SHP77 treated with DMSO at 0.1 percent for 48 hours (cell line): ENCODE measurements around the gene PTX4.

Experiments used
- DNase-seq: peaks from one replicate; lab custom pipeline; 2025; lab: John Stamatoyannopoulos, UW

The PTX4 gene

DNA sequence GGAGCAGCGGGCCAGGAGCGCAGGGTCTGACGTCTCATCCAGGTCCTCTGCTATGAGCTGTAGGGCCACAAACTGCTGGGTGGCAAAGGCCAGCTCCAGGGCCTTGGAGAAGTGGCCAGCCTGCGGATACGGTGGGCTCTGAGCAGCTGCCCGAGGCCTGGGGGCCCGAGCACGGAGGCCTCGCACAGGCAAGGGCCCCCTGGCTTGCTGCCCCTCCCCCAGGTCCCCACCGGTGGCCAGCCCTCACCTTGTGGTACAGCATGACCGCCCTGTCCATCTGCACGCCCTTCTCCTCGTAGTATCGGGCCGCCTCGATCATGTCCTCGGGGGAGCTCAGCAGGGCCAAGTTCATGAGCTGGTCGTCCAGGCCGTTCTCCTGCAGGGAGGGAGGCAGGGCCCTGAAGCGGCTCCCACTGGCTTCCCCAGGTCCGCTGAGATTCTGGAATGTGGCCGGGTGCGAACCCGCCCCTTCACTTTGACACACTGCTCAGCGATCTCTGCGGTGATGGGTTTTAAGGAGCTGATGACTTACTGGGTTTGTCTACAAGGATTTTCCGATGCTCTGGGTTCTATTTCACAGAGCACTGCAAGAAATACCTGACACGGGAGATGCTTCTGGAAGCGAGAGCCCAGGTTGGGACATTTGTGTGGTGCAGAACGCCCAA lies 35.0 kb upstream of the PTX4 start:
- no peak for DNase-seq

DNA sequence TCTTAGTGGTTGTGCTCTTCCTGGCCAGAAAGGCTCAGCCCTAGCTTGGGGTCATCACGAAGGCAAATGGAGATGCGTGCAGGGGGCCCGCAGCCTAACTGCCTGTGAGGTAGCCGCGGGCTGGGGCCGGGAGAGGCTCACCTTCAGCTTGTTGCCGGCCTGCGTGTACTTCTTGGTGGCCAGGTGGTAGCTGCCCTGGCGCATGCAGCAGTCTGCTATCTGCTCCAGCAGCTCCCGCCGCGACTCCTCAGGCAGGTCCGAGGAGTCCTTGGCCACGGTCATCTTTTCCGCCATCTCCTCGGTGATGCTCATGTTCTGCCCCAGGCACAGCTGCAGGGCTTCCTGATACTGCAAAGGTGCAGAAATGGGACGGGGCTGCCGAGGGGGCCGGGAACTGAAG lies 31.7 kb upstream of the PTX4 start:
- DNase-seq: no peak

DNA sequence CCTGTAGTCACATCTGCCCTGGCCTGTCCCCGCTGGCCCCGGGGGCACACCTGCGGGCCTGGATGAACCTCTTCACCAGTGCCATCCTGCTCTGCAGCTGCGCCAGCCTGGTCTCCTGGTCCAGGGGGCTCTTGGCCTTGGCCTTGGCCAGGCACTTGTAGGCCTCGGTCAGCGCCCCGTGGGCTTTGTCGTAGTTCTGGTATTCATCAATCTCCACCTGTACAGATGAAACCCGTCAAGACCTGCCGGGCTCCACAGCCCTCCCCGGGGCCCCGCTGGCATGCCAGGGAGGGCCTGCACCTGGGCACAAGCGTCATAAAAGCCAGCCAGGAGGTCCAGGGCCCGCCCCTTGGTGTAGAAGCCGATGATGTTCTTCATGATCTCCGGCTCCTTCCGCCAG lies 31.1 kb upstream of the PTX4 start:
- DNase-seq: no peak

GRCh38 chr16:1518626-1519135 lies 29.9 kb upstream of the PTX4 start:
- DNase-seq: no peak

- no peak for DNase-seq
Observed at GRCh38 chr16:1514507-1514906, 25.8 kb upstream of the PTX4 start.

DNA sequence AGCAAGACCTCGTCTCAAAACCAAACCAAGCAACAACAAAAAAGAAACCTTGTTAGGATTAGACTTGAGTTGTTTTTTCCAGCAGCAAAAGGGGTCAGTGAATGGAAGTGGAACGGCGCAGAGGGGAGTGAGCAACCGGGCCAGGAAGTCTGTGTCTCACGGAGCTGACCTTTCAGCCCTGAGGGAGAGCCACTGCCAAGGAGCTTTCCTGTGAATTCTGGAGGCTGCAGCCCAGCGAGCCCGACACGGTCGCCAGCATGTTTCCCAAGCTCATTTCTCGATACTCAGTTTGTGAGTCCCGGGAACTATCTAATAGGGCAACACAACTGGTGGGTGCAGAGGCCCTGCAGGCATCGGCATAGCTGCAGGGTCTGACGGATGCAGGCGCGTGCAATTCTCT lies 24.0 kb upstream of the PTX4 start:
- DNase-seq: no peak

DNA sequence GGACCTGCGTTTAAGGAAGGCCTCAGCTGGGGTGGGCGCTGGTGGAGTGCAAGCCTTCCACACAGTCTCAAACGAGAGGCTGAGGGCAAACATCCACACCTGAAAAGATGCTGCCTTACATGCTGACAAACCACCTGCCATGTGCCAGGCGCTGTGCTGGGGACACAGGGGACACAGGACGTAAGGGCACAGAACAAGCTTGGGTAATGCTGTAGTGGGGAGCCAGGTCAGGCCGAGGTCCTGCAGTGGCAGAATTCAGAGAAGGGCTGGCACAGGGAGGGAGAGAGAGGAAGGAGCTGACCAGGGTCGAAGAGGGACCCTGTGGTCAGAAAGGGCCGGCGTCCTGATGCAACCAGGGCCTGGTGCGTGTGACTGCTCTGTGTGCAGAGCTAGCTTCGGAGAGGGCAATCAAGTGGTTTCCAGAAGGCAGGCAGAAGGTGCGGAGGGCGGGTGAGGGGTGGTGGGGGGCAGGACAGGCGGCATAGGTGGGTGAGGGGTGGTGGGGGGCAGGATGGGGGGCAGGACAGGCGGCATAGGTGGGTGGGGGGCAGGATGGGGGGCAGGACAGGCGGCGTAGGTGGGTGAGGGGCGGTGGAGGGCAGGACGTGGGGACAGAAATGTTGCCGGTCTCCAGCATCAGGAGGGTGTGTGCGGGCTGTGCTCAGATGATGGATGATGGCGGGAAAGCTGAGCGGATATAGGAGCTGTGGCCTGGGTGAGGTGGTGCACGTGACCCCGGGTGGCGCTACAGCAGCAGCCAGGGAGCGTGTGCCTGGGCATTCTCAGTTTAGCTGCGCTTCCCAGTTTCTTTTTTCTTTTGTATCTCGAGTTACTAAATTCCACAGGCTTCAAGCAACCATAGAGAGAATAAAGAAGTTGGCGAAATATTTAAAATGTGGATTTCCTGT lies 23.2 kb upstream of the PTX4 start:
- no peak for DNase-seq

DNA sequence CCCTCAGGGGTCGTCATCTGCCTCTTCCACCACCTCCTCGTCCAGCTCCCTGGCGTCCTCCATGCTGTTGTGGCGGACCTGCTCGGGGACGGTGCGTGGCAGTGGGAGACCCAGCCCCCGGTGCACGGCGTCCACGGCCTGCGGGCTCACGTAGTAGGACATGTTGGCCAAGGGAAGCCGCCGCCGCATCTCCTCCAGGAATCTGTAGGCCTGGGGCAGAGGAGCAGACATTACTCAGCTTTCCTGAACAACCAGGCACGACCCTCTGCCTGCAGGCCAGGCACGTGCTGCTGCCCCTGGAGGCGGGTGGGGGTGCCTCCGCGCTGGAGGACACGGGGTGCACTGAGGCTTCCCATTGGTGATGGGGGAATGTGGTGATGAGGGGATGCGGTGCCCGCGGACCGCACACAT lies 22.2 kb upstream of the PTX4 start:
- DNase-seq: no peak

DNA sequence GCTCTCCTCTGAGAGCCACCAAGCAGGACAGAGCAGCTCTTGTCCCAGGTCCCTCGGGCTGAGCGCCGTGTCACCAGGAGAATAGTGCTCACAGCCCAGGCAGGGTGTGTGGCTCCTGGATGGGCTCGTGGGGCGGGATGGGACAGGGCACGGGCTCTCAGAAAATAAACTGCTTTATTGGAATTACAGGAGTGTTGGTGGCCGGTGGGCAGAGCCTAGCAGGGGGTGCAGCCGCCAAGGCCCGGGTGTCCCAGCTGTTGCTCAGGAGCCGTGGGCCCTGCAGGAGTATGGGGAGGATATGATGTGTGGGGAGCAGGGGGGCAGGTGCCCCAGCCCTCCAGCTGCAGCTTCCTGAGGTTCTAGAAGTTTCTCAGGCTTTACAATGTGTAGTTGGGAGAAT lies 21.5 kb upstream of the PTX4 start:
- no peak for DNase-seq

DNA sequence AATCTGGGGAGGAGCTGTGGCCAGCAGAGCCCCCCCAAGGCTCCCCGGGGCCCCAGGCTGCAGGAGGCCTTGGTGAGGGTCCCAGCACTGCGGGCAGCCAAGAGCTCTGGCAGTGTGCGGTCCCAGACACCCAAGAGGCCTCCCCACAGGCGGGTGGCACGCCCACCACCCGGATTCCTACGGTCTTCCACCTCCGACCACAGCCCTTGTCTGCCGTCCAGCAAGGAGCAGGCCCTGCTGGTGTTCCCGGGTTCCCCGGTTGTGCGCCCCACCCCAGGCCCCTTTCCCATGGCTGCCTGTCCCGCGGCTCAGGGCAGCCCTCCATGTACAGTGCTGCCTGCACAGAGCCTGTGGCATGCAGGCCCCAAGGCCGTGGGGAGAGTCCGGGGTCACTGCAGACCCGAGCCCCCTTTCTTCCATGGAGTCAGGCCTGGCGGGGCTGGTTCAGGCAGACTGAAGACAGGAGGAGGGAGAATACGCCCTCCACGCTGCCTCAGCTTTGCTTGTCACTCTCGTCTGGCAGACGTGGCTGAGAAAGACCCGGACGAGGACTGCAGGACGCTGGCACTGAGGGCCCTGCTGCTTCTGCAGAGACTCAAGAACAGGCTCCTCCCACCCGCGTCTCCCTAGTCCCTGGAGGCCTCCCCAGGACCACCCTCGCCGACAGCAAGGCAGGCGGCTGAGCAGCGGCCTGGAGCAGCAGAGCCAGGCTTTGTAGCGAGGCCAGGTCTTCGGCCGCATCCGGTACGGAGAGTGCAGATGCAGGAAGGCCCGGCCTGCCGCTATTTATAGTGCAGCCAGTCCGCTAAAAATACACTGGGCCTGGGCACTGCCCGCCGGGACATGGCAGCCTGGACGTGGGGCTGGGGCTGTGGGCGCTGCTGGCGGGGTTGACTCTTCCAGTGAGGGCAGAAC lies 20.8 kb upstream of the PTX4 start:
- DNase-seq: no peak

DNA sequence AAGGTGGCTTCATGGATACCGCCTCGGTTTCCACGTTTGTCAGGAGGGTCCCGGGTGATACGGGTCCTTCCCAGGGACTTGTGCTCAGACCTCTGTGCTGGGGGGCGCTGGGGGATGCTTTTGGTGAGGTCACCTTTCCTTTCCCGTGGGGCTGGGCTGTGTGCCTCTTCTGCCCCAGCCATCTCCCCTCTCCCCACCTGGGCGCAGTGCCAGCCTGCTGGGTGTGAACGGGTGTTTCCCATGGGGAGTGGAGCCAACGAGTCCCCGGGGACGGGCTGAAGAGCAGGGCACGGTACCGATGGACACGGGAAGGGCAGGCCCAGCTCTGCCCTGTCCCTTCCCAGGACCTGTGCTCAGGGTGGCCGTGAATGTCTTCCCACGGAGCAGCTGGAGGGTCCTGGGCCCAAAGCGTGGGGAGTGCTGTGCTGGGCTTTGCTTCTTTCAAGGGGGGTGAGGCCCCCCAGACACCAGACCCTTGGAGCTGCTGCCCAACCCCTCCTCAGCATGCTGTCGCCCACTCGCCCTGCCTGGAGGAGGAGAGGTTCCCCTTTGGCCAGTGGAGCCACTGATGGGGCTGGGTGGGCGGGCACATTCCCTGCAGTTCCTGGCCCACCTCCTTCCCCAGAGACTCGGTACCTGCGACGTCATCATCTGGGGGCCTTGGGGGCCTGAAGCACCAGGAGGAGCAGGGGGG lies 19.9 kb upstream of the PTX4 start:
- no peak for DNase-seq

DNA sequence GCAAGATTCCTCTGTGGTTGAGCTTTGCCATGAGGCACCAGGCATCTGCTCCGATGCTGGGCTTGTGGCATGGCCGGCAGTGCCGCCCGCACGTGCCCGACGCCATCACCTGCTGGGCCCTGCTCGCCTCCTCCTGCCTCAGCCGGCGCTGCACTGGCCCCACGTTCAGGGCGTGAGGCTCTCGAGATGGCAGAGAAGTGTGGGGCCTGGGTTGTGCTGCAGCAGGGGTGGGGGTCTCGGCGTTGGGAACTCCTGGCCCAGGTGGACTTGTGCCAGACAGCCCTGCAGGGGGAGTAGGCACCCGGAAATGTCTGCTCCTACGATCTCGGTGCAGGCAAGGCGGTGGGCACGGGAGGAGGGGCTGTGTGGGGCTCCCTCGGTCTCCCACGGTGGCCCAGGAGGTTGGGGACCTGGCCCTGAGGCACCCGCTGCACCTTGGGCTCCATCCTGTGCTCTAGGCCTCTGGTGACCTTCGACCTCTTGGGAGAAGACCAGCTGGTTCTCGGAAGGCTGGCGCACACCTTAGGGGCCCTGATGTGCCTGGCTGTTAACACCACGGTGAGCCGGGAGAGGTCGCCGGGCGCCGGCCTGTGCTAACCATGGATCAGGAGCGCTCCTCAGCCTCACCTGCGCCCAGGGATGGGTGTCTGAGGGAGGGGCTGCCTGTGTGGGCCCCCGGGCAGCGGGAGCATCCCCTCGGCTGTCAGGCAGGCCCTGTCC lies 17.9 kb upstream of the PTX4 start:
- no peak for DNase-seq

- no peak for DNase-seq
Observed at GRCh38 chr16:1505912-1506311, 17.2 kb upstream of the PTX4 start.

- DNase-seq: no peak
Observed at GRCh38 chr16:1505073-1505844, 16.5 kb upstream of the PTX4 start.

- no peak for DNase-seq
Observed at GRCh38 chr16:1503110-1503955, 14.6 kb upstream of the PTX4 start.

GRCh38 chr16:1502092-1503004 lies 13.6 kb upstream of the PTX4 start:
- no peak for DNase-seq

DNA sequence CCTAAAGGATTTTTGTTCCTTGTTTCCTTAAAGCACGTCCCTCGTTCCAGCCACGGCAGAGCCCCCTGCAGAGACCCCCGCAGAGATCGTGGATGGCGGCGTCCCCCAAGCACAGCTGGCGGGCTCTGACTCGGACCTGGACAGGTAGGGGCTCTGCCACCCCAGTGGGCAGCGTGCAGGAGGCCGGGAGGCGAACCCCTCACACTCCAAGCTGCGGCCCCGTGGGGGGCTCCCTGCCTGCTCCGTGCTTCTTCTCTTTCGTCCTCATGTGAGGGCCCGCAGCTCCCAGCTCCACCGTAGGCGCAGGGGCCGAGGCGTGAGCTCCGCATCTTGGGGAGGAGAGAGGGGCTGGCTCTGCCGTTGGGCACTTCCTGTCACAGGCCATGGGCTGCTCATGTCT lies 12.9 kb upstream of the PTX4 start:
- no peak for DNase-seq

GRCh38 chr16:1500465-1501150 lies 11.9 kb upstream of the PTX4 start:
- DNase-seq: no peak
